Epithelial cell of esophagus (primary cell): Measurements from ENCODE around the gene ANKRD60.

Experiments
- DNase-seq: peaks from one replicate; pipeline ENCODE4 v3.0.0; 2010; ENCODE audit warnings: low read depth
- H3K4me3 ChIP-seq: 2 replicates; pipeline ENCODE4 v1.5.1; 2011; ENCODE audit warnings: mild to moderate bottlenecking, low read length, control low read depth
- CTCF ChIP-seq: IDR thresholded peaks from 2 replicates; pipeline ENCODE4 v1.5.1; 2011; ENCODE audit warnings: low read depth, mild to moderate bottlenecking, low read length, control low read depth, inconsistent platforms; ENCODE audit not compliant: insufficient read depth; ENCODE audit errors: missing control alignments

Gene ANKRD60

DNA sequence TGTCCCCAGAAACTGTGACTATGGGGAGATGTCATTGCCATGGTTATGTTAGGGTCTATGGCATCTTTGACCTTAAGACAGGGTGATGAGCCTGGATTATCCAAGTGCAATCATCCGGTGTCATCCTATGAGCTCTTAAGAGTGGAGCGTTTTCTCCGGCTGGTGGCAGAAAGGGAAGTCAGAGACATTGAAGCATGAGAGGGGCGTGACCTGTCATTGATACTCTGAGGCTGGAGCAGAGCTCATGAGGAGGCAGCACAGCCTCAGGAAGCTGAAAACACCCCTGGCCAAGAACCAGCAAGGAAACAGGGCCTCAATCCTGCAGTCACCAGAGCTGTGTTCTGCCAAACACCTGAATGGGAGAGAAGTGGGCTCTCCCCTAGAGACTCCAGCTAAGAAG, 59.6 kb downstream of the ANKRD60 start:
- TF ChIP-seq CTCF, result no peak
- DNase-seq, result no peak
- H3K4me3 ChIP-seq, result no peak overlapping the region

GRCh38 chr20:58167759-58168158, 60.7 kb downstream of the ANKRD60 start:
- no peak for DNase-seq
- no peak overlapping the region for H3K4me3 ChIP-seq
- no peak for TF ChIP-seq CTCF
